NCI-H1105 (cell line): ENCODE data around the gene ASXL3.

Experiments
- DNase-seq: peaks from one replicate; lab custom pipeline; 2025; lab: John Stamatoyannopoulos, UW

Gene ASXL3

GRCh38 chr18:33583901-33584300 lies 5.9 kb downstream of the ASXL3 start:
- DNase-seq = no peak

GRCh38 chr18:33584548-33585430 lies 6.8 kb downstream of the ASXL3 start:
- peak; percentile 76 for DNase-seq

GRCh38 chr18:33585431-33585775 lies 7.4 kb downstream of the ASXL3 start:
- DNase-seq = no peak

- no peak for DNase-seq
Measured at GRCh38 chr18:33588361-33588760, 10.3 kb downstream of the ASXL3 start.

GRCh38 chr18:33593261-33593660 lies 15.2 kb downstream of the ASXL3 start:
- no peak for DNase-seq

- no peak for DNase-seq
Measured at GRCh38 chr18:33594799-33595198, 16.8 kb downstream of the ASXL3 start.

GRCh38 chr18:33596178-33596854 lies 18.3 kb downstream of the ASXL3 start:
- DNase-seq = no peak

GRCh38 chr18:33600846-33601245 lies 22.8 kb downstream of the ASXL3 start:
- no peak for DNase-seq

GRCh38 chr18:33603454-33603853 lies 25.4 kb downstream of the ASXL3 start:
- no peak for DNase-seq

- DNase-seq = no peak
Measured at GRCh38 chr18:33605250-33605649, 27.2 kb downstream of the ASXL3 start.

- no peak for DNase-seq
Measured at GRCh38 chr18:33606621-33607020, 28.6 kb downstream of the ASXL3 start.

- no peak for DNase-seq
Measured at GRCh38 chr18:33611525-33612135, 33.6 kb downstream of the ASXL3 start.

GRCh38 chr18:33612632-33613031 lies 34.6 kb downstream of the ASXL3 start:
- no peak for DNase-seq

GRCh38 chr18:33616556-33616955 lies 38.5 kb downstream of the ASXL3 start:
- no peak for DNase-seq

GRCh38 chr18:33627114-33627513 lies 49.1 kb downstream of the ASXL3 start:
- no peak for DNase-seq

GRCh38 chr18:33630476-33630875 lies 52.5 kb downstream of the ASXL3 start:
- no peak for DNase-seq

- DNase-seq = no peak
Measured at GRCh38 chr18:33641141-33641540, 63.1 kb downstream of the ASXL3 start.

- DNase-seq = no peak
Measured at GRCh38 chr18:33644494-33644893, 66.5 kb downstream of the ASXL3 start.

- DNase-seq = no peak
Measured at GRCh38 chr18:33647365-33647764, 69.3 kb downstream of the ASXL3 start.

GRCh38 chr18:33652635-33653034 lies 74.6 kb downstream of the ASXL3 start:
- no peak for DNase-seq

GRCh38 chr18:33653231-33653630 lies 75.2 kb downstream of the ASXL3 start:
- no peak for DNase-seq

- DNase-seq = no peak
Measured at GRCh38 chr18:33656889-33657448, 79.0 kb downstream of the ASXL3 start.
